NCI-H345 treated with DMSO at 0.1 percent for 48 hours (cell line): ENCODE measurements around the gene VPS37D.

Experiments used
- DNase-seq: peaks from one replicate; lab custom pipeline; 2025; ENCODE audit not compliant: unreplicated experiment; lab: John Stamatoyannopoulos, UW

Gene VPS37D

GRCh38 chr7:73678862-73679261 is 11.2 kb downstream of the VPS37D start:
- DNase-seq = no peak

GRCh38 chr7:73679709-73680108 is 12.1 kb downstream of the VPS37D start:
- DNase-seq = no peak

GRCh38 chr7:73680501-73680900 is 12.9 kb downstream of the VPS37D start:
- no peak for DNase-seq

- DNase-seq = no peak
Observed at GRCh38 chr7:73681031-73681430, 13.4 kb downstream of the VPS37D start.

- no peak for DNase-seq
Observed at GRCh38 chr7:73682745-73683055, 15.1 kb downstream of the VPS37D start.

GRCh38 chr7:73683056-73683787 is 15.6 kb downstream of the VPS37D start, which contains the start of the genes BUD23 and DNAJC30:
Gene BUD23, plus strand, starts transcription at chr7:73683597. Its CDS starts 29 bp downstream, at chr7:73683626.
Gene DNAJC30, minus strand, starts transcription at chr7:73683453. Its CDS starts 30 bp downstream, at chr7:73683423.
- DNase-seq = peak; percentile 78

GRCh38 chr7:73683788-73684693 is 16.4 kb downstream of the VPS37D start:
- no peak for DNase-seq

GRCh38 chr7:73685311-73685710 is 17.7 kb downstream of the VPS37D start:
- no peak for DNase-seq

GRCh38 chr7:73688288-73688687 is 20.7 kb downstream of the VPS37D start:
- no peak for DNase-seq

GRCh38 chr7:73690646-73691045 is 23.0 kb downstream of the VPS37D start:
- no peak for DNase-seq

GRCh38 chr7:73696372-73696771 is 28.7 kb downstream of the VPS37D start:
- DNase-seq = no peak

- no peak for DNase-seq
Observed at GRCh38 chr7:73698410-73698809, 30.8 kb downstream of the VPS37D start.

- no peak for DNase-seq
Observed at GRCh38 chr7:73699370-73700068, 31.9 kb downstream of the VPS37D start.

- DNase-seq = no peak
Observed at GRCh38 chr7:73700069-73700423, 32.4 kb downstream of the VPS37D start.

- DNase-seq = no peak
Observed at GRCh38 chr7:73700581-73701134, 33.0 kb downstream of the VPS37D start.

- no peak for DNase-seq
Observed at GRCh38 chr7:73701357-73701995, 33.8 kb downstream of the VPS37D start.

- DNase-seq = no peak
Observed at GRCh38 chr7:73702226-73702625, 34.6 kb downstream of the VPS37D start.

GRCh38 chr7:73702665-73703064 is 35.0 kb downstream of the VPS37D start:
- no peak for DNase-seq

GRCh38 chr7:73703225-73703624 is 35.6 kb downstream of the VPS37D start:
- DNase-seq = no peak

- no peak for DNase-seq
Observed at GRCh38 chr7:73703757-73704639, 36.4 kb downstream of the VPS37D start.
